Peyer's patch (tissue), 4 donors: ENCODE results near the gene SAMD1.

Experiments used
- CTCF ChIP-seq, 6 experiments: fragments of 450-650 bp in 4 of 6; fragments of 200-600 bp in 2 of 6; sonication (generic) in 1 of 6; IDR thresholded peaks; one replicate each; pipeline ENCODE4 v1.5.1; 2017 to 2019; ENCODE audit warnings: antibody characterized with exemption in 6 of 6, mild to moderate bottlenecking in 3 of 6, moderate library complexity in 1 of 6
- POLR2A ChIP-seq, 2 donors: fragments of 450-650 bp; IDR thresholded peaks; one replicate each; pipeline ENCODE4 v1.5.1; 2017; ENCODE audit warnings: antibody characterized with exemption in 2 of 2, mild to moderate bottlenecking in 2 of 2, moderate library complexity in 2 of 2

DNA sequence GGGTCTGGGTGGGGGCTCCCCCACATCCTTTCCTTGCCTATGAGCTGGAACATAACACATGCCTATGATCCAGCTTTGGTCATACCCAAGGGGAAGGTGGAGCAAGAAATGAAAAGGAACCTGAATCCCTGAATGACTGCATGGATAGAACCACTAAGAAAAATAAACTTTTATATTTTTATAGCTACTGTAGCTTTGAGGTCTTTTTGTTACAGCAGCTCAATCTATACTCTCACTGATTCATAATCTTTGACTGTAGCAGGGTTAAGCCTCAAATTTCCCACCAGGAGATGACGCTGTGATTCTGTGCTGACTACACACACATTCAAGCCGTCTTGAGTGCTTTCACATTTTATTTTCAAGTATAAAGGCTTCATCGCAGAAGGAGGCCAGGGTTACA lies 37.5 kb downstream of the SAMD1 start:
- no peak for TF ChIP-seq CTCF (IDR thresholded peaks at IDR 0.05)
- TF ChIP-seq POLR2A (IDR thresholded peaks at IDR 0.05), result no peak
